IMR-90 (cell line): Measurements from ENCODE around the gene AMFR. TPM values are rescaled to one million over a fixed set of nuclear protein-coding genes. Genes with fewer than 3 reads are reported as not detected.

ENCODE experiments used
- ATAC-seq: fragments of 200-7000 bp; cut with Tn5 transposase; 2 replicates; pipeline ENCODE4 v1.9.1; 2020; ENCODE audit warnings: low read depth, mild to moderate bottlenecking, moderate library complexity
- BruUV-seq: library from RNA; stranded (reverse); fragments of 400-500 nt; replicated peaks from 2 replicates; lab custom pipeline; 2021; lab: Mats Ljungman, UMichigan
- CTCF ChIA-PET: fragments of 300-600 bp; formaldehyde crosslinking; extraction: SDS; loops from one replicate; lab custom pipeline; 2021; ENCODE audit warnings: antibody characterized with exemption; lab: Yijun Ruan, JAX
- POLR2A ChIA-PET: fragments of 300-600 bp; sonication (Branson Sonifier 250); formaldehyde crosslinking; loops from one replicate; lab custom pipeline; 2022; ENCODE audit warnings: antibody characterized with exemption; ENCODE audit not compliant: unreplicated experiment; lab: Charles Lee
- DNase-seq: peaks from one replicate; pipeline ENCODE4 v3.0.0; 2013
- H2AFZ ChIP-seq: replicated peaks from 2 replicates; pipeline ENCODE3; 2013; ENCODE audit warnings: low read length, mild to moderate bottlenecking; ENCODE audit not compliant: poor library complexity
- H2AK5ac ChIP-seq: 2 replicates; pipeline ENCODE4 v1.6.1; 2013; ENCODE audit warnings: low read depth, low read length, inconsistent platforms
- H2AK9ac ChIP-seq: replicated peaks from 2 replicates; pipeline ENCODE3; 2013; ENCODE audit warnings: mild to moderate bottlenecking, low read depth, low read length, moderate library complexity; ENCODE audit not compliant: poor library complexity
- H2BK120ac ChIP-seq: 2 replicates; pipeline ENCODE4 v1.6.1; 2013; ENCODE audit warnings: low read depth, low read length, inconsistent platforms
- H2BK15ac ChIP-seq: 3 replicates; pipeline ENCODE4 v1.6.1; 2013; ENCODE audit warnings: low read depth, low read length, inconsistent platforms
- H2BK20ac ChIP-seq: 2 replicates; pipeline ENCODE4 v1.6.1; 2013; ENCODE audit warnings: low read depth, mild to moderate bottlenecking, inconsistent platforms, low read length, moderate library complexity
- H2BK5ac ChIP-seq: 2 replicates; pipeline ENCODE4 v1.6.1; 2013; ENCODE audit warnings: mild to moderate bottlenecking, low read depth, low read length, inconsistent platforms; ENCODE audit not compliant: poor library complexity, severe bottlenecking
- H3K14ac ChIP-seq: replicated peaks from 2 replicates; pipeline ENCODE4 v1.6.1; 2013; ENCODE audit warnings: low read depth, low read length, inconsistent platforms
- H3K18ac ChIP-seq: 2 replicates; pipeline ENCODE4 v1.6.1; 2013; ENCODE audit warnings: low read depth, low read length, control low read depth
- H3K23ac ChIP-seq: 2 replicates; pipeline ENCODE4 v1.6.1; 2013; ENCODE audit warnings: low read depth, low read length, inconsistent platforms
- H3K27ac ChIP-seq: 2 replicates; pipeline ENCODE4 v1.5.1; 2013; ENCODE audit warnings: mild to moderate bottlenecking, control low read depth, low read length; ENCODE audit not compliant: insufficient read depth
- H3K27me3 ChIP-seq: 2 replicates; pipeline ENCODE4 v1.6.1; 2013; ENCODE audit warnings: low read length; ENCODE audit not compliant: control insufficient read depth, insufficient read depth
- H3K36me3 ChIP-seq: 2 replicates; pipeline ENCODE4 v1.6.1; 2013; ENCODE audit warnings: low read length, mixed read lengths; ENCODE audit not compliant: control insufficient read depth, insufficient read depth
- H3K4ac ChIP-seq: 2 replicates; pipeline ENCODE4 v1.6.1; 2013; ENCODE audit warnings: low read depth, low read length, inconsistent platforms
- H3K4me1 ChIP-seq: 2 replicates; pipeline ENCODE4 v1.6.1; 2013; ENCODE audit warnings: low read length, mixed read lengths; ENCODE audit not compliant: control insufficient read depth, insufficient read depth
- H3K4me2 ChIP-seq: 2 replicates; pipeline ENCODE4 v1.6.1; 2013; ENCODE audit warnings: low read depth, mild to moderate bottlenecking, control low read depth, low read length, moderate library complexity
- H3K4me3 ChIP-seq: 2 replicates; pipeline ENCODE4 v1.5.1; 2013; ENCODE audit warnings: low read depth, mild to moderate bottlenecking, control low read depth, low read length, moderate library complexity; ENCODE audit not compliant: insufficient read depth
- H3K56ac ChIP-seq: 2 replicates; pipeline ENCODE4 v1.6.1; 2013; ENCODE audit warnings: low read length, inconsistent platforms; ENCODE audit not compliant: insufficient read depth; ENCODE audit errors: extremely low read depth
- H3K79me1 ChIP-seq, 2 experiments: 2 replicates each; pipeline ENCODE4 v1.6.1; 2013; ENCODE audit warnings: low read length in 2 of 2, inconsistent platforms in 1 of 2, low read depth in 1 of 2
- H3K9ac ChIP-seq: 2 replicates; pipeline ENCODE4 v1.6.1; 2013; ENCODE audit warnings: low read depth, low read length, control low read depth
- H3K9me1 ChIP-seq: 2 replicates; pipeline ENCODE4 v1.6.1; 2013; ENCODE audit warnings: low read length, inconsistent platforms; ENCODE audit not compliant: insufficient read depth
- H3K9me3 ChIP-seq: 2 replicates; pipeline ENCODE4 v1.6.1; 2013; ENCODE audit warnings: low read length; ENCODE audit not compliant: control insufficient read depth, insufficient read depth
- H4K20me1 ChIP-seq: 2 replicates; pipeline ENCODE4 v1.6.1; 2013; ENCODE audit warnings: low read length, inconsistent platforms; ENCODE audit not compliant: insufficient read depth
- H4K5ac ChIP-seq: 2 replicates; pipeline ENCODE4 v1.6.1; 2013; ENCODE audit warnings: mild to moderate bottlenecking, low read depth, low read length, control low read depth
- H4K8ac ChIP-seq, 2 experiments: 2 replicates each; pipeline ENCODE4 v1.6.1; 2013; ENCODE audit warnings: low read depth in 2 of 2, low read length in 2 of 2, control low read depth in 1 of 2, inconsistent platforms in 1 of 2
- H4K91ac ChIP-seq: 2 replicates; pipeline ENCODE4 v1.6.1; 2013; ENCODE audit warnings: low read depth, low read length, inconsistent platforms; ENCODE audit not compliant: insufficient read depth
- BHLHE40 ChIP-seq: fragments of 150-350 bp; IDR thresholded peaks from 2 replicates; pipeline ENCODE4 v1.6.1; 2016; ENCODE audit warnings: mild to moderate bottlenecking, low read depth, low read length
- CEBPB ChIP-seq: IDR thresholded peaks from 2 replicates; pipeline ENCODE4 v1.6.1; 2012; ENCODE audit warnings: low read depth, low read length, improper control_type of control experiment
- CHD1 ChIP-seq: IDR thresholded peaks from 2 replicates; pipeline ENCODE4 v1.6.1; 2012; ENCODE audit warnings: low read depth, low read length, improper control_type of control experiment
- CTCF ChIP-seq: conservative IDR thresholded peaks from 2 replicates; pipeline ENCODE4 v1.5.1; 2012; ENCODE audit warnings: mild to moderate bottlenecking, low read depth, low read length, improper control_type of control experiment
- ELK1 ChIP-seq: fragments of 150-350 bp; IDR thresholded peaks from 2 replicates; pipeline ENCODE4 v1.6.1; 2016; ENCODE audit warnings: low read depth, mild to moderate bottlenecking, low read length, moderate library complexity, borderline replicate concordance
- FOS ChIP-seq: fragments of 150-350 bp; IDR thresholded peaks from 2 replicates; pipeline ENCODE4 v1.6.1; 2016; ENCODE audit warnings: low read depth, low read length
- MAFK ChIP-seq: IDR thresholded peaks from 2 replicates; pipeline ENCODE4 v1.6.1; 2012; ENCODE audit warnings: low read depth, low read length, improper control_type of control experiment
- MAZ ChIP-seq: IDR thresholded peaks from 2 replicates; pipeline ENCODE4 v1.6.1; 2012; ENCODE audit warnings: low read depth, mild to moderate bottlenecking, low read length, improper control_type of control experiment, moderate library complexity, borderline replicate concordance
- MXI1 ChIP-seq: IDR thresholded peaks from 2 replicates; pipeline ENCODE4 v1.6.1; 2012; ENCODE audit warnings: low read depth, mild to moderate bottlenecking, low read length, moderate library complexity, borderline replicate concordance
- NFE2L2 ChIP-seq: fragments of 150-350 bp; IDR thresholded peaks from 2 replicates; pipeline ENCODE4 v1.6.1; 2016; ENCODE audit warnings: low read depth, mild to moderate bottlenecking, low read length
- POLR2A ChIP-seq: IDR thresholded peaks from 2 replicates; pipeline ENCODE4 v1.6.1; 2012; ENCODE audit warnings: mild to moderate bottlenecking, low read depth, low read length
- RAD21 ChIP-seq: IDR thresholded peaks from 2 replicates; pipeline ENCODE4 v1.6.1; 2012; ENCODE audit warnings: low read length, improper control_type of control experiment
- RCOR1 ChIP-seq: IDR thresholded peaks from 2 replicates; pipeline ENCODE4 v1.6.1; 2012; ENCODE audit warnings: mild to moderate bottlenecking, low read length, improper control_type of control experiment; ENCODE audit not compliant: insufficient replicate concordance
- RFX5 ChIP-seq: IDR thresholded peaks from 2 replicates; pipeline ENCODE4 v1.8.0; 2012; ENCODE audit warnings: low read depth, mild to moderate bottlenecking, low read length, moderate library complexity
- SMC3 ChIP-seq: fragments of 150-350 bp; IDR thresholded peaks from 2 replicates; pipeline ENCODE4 v1.6.1; 2016; ENCODE audit warnings: low read depth, mild to moderate bottlenecking, antibody characterized with exemption, low read length, moderate library complexity
- USF2 ChIP-seq: fragments of 150-350 bp; IDR thresholded peaks from 2 replicates; pipeline ENCODE4 v1.6.1; 2017; ENCODE audit warnings: mild to moderate bottlenecking, antibody characterized with exemption, low read length, low read depth
- WGBS, 2 experiments: methylation state at CpG; one replicate each; pipeline versions ENCODE4 v1.1.5 to v1.1.7; 2013; ENCODE audit warnings: missing lambda C conversion rate in 2 of 2; ENCODE audit not compliant: insufficient read length in 1 of 2; ENCODE audit errors: extremely low coverage in 2 of 2; 5-methylcytosine and 5-hydroxymethylcytosine counted together
- dilution Hi-C: fragments of 300-500 bp; cut with HindIII; formaldehyde crosslinking; loops from one replicate; pipeline ENCODE4 v1.14.3; 2018; ENCODE audit warnings: low sequenced_read_pairs; ENCODE audit not compliant: unreplicated experiment
- in situ Hi-C: fragments of 300-500 bp; cut with MboI; formaldehyde crosslinking; loops from 3 replicates; pipeline ENCODE4 v1.14.3; 2019; ENCODE audit warnings: low sequenced_read_pairs, inconsistent platforms, mixed read lengths
- intact Hi-C: fragments of 100-400 bp; cut with micrococcal nuclease; formaldehyde crosslinking; loops from 2 replicates; pipeline ENCODE4 v1.10.0; 2022
- polyA plus RNA-seq, 3 experiments: library from polyadenylated mRNA; depleted of rRNA; stranded (reverse); fragments of >200 nt; gene quantifications; 2 replicates each; pipeline ENCODE4 v1.2.3, GENCODE V29; 2012; ENCODE audit warnings: low replicate concordance in 1 of 3
- total RNA-seq: library from RNA; depleted of rRNA; stranded (reverse); fragments of >200 nt; gene quantifications from 2 replicates; pipeline ENCODE4 v1.2.3, GENCODE V29; 2012

The AMFR gene
- total and polyA plus RNA-seq, 2 of the 4 experiments (the other 2 are of a cell fraction) = 60.7 to 216 TPM

GRCh38 chr16:56340416-56340815 is 84.9 kb downstream of the AMFR start:
- ChIA-PET POLR2A (no interaction called here), CTCF (no interaction called here)

More at GRCh38 chr16:56340416-56340815, 84.9 kb downstream of the AMFR start:
- DNase-seq = no peak
- no peak for ATAC-seq
- Histone ChIP-seq H3K4me2 (no peak overlapping the region), H2AFZ (no peak overlapping the region), H4K8ac (no peak overlapping the region), H3K18ac (no peak overlapping the region), H3K23ac (no peak overlapping the region), H2AK9ac (peak overlapping the region; percentile 57), H2BK5ac (no peak overlapping the region), H3K9ac (no peak overlapping the region), H3K36me3 (no peaks in the 10 kb centered on the region), H3K27me3 (no peaks in the 10 kb centered on the region; the same call in 1 of the 2 replicates), H3K9me1 (no peaks in the 10 kb centered on the region), H4K5ac (no peak overlapping the region), H4K91ac (no peak overlapping the region), H3K14ac (no peak overlapping the region), H3K27ac (no peak overlapping the region), H2BK20ac (no peak overlapping the region), H3K9me3 (no peaks in the 10 kb centered on the region), H3K4ac (no peak overlapping the region), H2BK15ac (no peak overlapping the region), H3K4me1 (peaks cover 2% of the 10 kb centered on the region; the same call in 1 of the 2 replicates), H3K4me3 (no peak overlapping the region), H3K56ac (no peak overlapping the region), H2AK5ac (no peak overlapping the region), H4K20me1 (no peaks in the 10 kb centered on the region), H3K79me1 (no peaks in the 10 kb centered on the region), H2BK120ac (no peak overlapping the region)
- WGBS, 2 experiments = 93% methylated on average over 21 of the region's 23 CpGs; no CpG with 5 or more reads in 1 of the 2 experiments
- dilution Hi-C loops (no loop called here), in situ Hi-C loops (no loop called here), intact Hi-C loops (no loop called here)
- no TSS peak for BruUV-seq
- TF ChIP-seq CTCF (no peak), RCOR1 (no peak), POLR2A (no peak), NFE2L2 (no peak), MAZ (no peak), RFX5 (no peak), RAD21 (no peak), ELK1 (no peak), FOS (no peak), MAFK (no peak), SMC3 (no peak), CEBPB (no peak), CHD1 (no peak), BHLHE40 (no peak), MXI1 (no peak), USF2 (no peak)
